HG02840 (cell line): ENCODE results near the gene ESCO1.

Source experiments
- ATAC-seq: cut with Tn5 transposase; IDR thresholded peaks from one replicate; pipeline ENCODE4 v1.9.1; 2021; ENCODE audit warnings: mild to moderate bottlenecking, moderate library complexity, moderate number of reproducible peaks; ENCODE audit not compliant: unreplicated experiment, low FRiP score

Gene ESCO1

GRCh38 chr18:21496277-21496835 lies 104.1 kb downstream of the ESCO1 start:
- no peak for ATAC-seq

- no peak for ATAC-seq
These were observed 109.8 kb downstream of the ESCO1 start for GRCh38 chr18:21490748-21491147.

- no peak for ATAC-seq
These were observed 110.5 kb downstream of the ESCO1 start for GRCh38 chr18:21489919-21490495.

GRCh38 chr18:21489119-21489750 lies 111.3 kb downstream of the ESCO1 start:
- ATAC-seq = no peak

GRCh38 chr18:21486905-21487437 lies 113.5 kb downstream of the ESCO1 start:
- no peak for ATAC-seq

- ATAC-seq = no peak
These were observed 115.5 kb downstream of the ESCO1 start for GRCh38 chr18:21484851-21485636.

GRCh38 chr18:21483051-21483450 lies 117.5 kb downstream of the ESCO1 start:
- ATAC-seq = no peak

- ATAC-seq = no peak
These were observed 118.8 kb downstream of the ESCO1 start for GRCh38 chr18:21481739-21482138.

- no peak for ATAC-seq
These were observed 120.8 kb downstream of the ESCO1 start for GRCh38 chr18:21479721-21480120.
